IMR-90 (cell line): Measurements from ENCODE around the gene RUNX1. TPM values are rescaled to one million over a fixed set of nuclear protein-coding genes. Genes with fewer than 3 reads are reported as not detected.
A peak's percentile ranks its signal among the peaks of the same experiment; 100 is the strongest.

Experiments
- ATAC-seq: fragments of 200-7000 bp; cut with Tn5 transposase; 2 replicates; pipeline ENCODE4 v1.9.1; 2020; ENCODE audit warnings: low read depth, mild to moderate bottlenecking, moderate library complexity
- BruUV-seq: library from RNA; stranded (reverse); fragments of 400-500 nt; replicated peaks from 2 replicates; lab custom pipeline; 2021; lab: Mats Ljungman, UMichigan
- CTCF ChIA-PET: fragments of 300-600 bp; formaldehyde crosslinking; extraction: SDS; loops from one replicate; lab custom pipeline; 2021; ENCODE audit warnings: antibody characterized with exemption; lab: Yijun Ruan, JAX
- POLR2A ChIA-PET: fragments of 300-600 bp; sonication (Branson Sonifier 250); formaldehyde crosslinking; loops from one replicate; lab custom pipeline; 2022; ENCODE audit warnings: antibody characterized with exemption; ENCODE audit not compliant: unreplicated experiment; lab: Charles Lee
- DNase-seq: peaks from one replicate; pipeline ENCODE4 v3.0.0; 2013
- H2AFZ ChIP-seq: replicated peaks from 2 replicates; pipeline ENCODE3; 2013; ENCODE audit warnings: low read length, mild to moderate bottlenecking; ENCODE audit not compliant: poor library complexity
- H2AK5ac ChIP-seq: 2 replicates; pipeline ENCODE4 v1.6.1; 2013; ENCODE audit warnings: low read depth, low read length, inconsistent platforms
- H2AK9ac ChIP-seq: replicated peaks from 2 replicates; pipeline ENCODE3; 2013; ENCODE audit warnings: mild to moderate bottlenecking, low read depth, low read length, moderate library complexity; ENCODE audit not compliant: poor library complexity
- H2BK120ac ChIP-seq: 2 replicates; pipeline ENCODE4 v1.6.1; 2013; ENCODE audit warnings: low read depth, low read length, inconsistent platforms
- H2BK15ac ChIP-seq: 3 replicates; pipeline ENCODE4 v1.6.1; 2013; ENCODE audit warnings: low read depth, low read length, inconsistent platforms
- H2BK20ac ChIP-seq: 2 replicates; pipeline ENCODE4 v1.6.1; 2013; ENCODE audit warnings: low read depth, mild to moderate bottlenecking, inconsistent platforms, low read length, moderate library complexity
- H2BK5ac ChIP-seq: 2 replicates; pipeline ENCODE4 v1.6.1; 2013; ENCODE audit warnings: mild to moderate bottlenecking, low read depth, low read length, inconsistent platforms; ENCODE audit not compliant: poor library complexity, severe bottlenecking
- H3K14ac ChIP-seq: replicated peaks from 2 replicates; pipeline ENCODE4 v1.6.1; 2013; ENCODE audit warnings: low read depth, low read length, inconsistent platforms
- H3K18ac ChIP-seq: 2 replicates; pipeline ENCODE4 v1.6.1; 2013; ENCODE audit warnings: low read depth, low read length, control low read depth
- H3K23ac ChIP-seq: 2 replicates; pipeline ENCODE4 v1.6.1; 2013; ENCODE audit warnings: low read depth, low read length, inconsistent platforms
- H3K27ac ChIP-seq: 2 replicates; pipeline ENCODE4 v1.5.1; 2013; ENCODE audit warnings: mild to moderate bottlenecking, control low read depth, low read length; ENCODE audit not compliant: insufficient read depth
- H3K27me3 ChIP-seq: 2 replicates; pipeline ENCODE4 v1.6.1; 2013; ENCODE audit warnings: low read length; ENCODE audit not compliant: control insufficient read depth, insufficient read depth
- H3K36me3 ChIP-seq: 2 replicates; pipeline ENCODE4 v1.6.1; 2013; ENCODE audit warnings: low read length, mixed read lengths; ENCODE audit not compliant: control insufficient read depth, insufficient read depth
- H3K4ac ChIP-seq: 2 replicates; pipeline ENCODE4 v1.6.1; 2013; ENCODE audit warnings: low read depth, low read length, inconsistent platforms
- H3K4me1 ChIP-seq: 2 replicates; pipeline ENCODE4 v1.6.1; 2013; ENCODE audit warnings: low read length, mixed read lengths; ENCODE audit not compliant: control insufficient read depth, insufficient read depth
- H3K4me2 ChIP-seq: 2 replicates; pipeline ENCODE4 v1.6.1; 2013; ENCODE audit warnings: low read depth, mild to moderate bottlenecking, control low read depth, low read length, moderate library complexity
- H3K4me3 ChIP-seq: 2 replicates; pipeline ENCODE4 v1.5.1; 2013; ENCODE audit warnings: low read depth, mild to moderate bottlenecking, control low read depth, low read length, moderate library complexity; ENCODE audit not compliant: insufficient read depth
- H3K56ac ChIP-seq: 2 replicates; pipeline ENCODE4 v1.6.1; 2013; ENCODE audit warnings: low read length, inconsistent platforms; ENCODE audit not compliant: insufficient read depth; ENCODE audit errors: extremely low read depth
- H3K79me1 ChIP-seq, 2 experiments: 2 replicates each; pipeline ENCODE4 v1.6.1; 2013; ENCODE audit warnings: low read length in 2 of 2, inconsistent platforms in 1 of 2, low read depth in 1 of 2
- H3K9ac ChIP-seq: 2 replicates; pipeline ENCODE4 v1.6.1; 2013; ENCODE audit warnings: low read depth, low read length, control low read depth
- H3K9me1 ChIP-seq: 2 replicates; pipeline ENCODE4 v1.6.1; 2013; ENCODE audit warnings: low read length, inconsistent platforms; ENCODE audit not compliant: insufficient read depth
- H3K9me3 ChIP-seq: 2 replicates; pipeline ENCODE4 v1.6.1; 2013; ENCODE audit warnings: low read length; ENCODE audit not compliant: control insufficient read depth, insufficient read depth
- H4K20me1 ChIP-seq: 2 replicates; pipeline ENCODE4 v1.6.1; 2013; ENCODE audit warnings: low read length, inconsistent platforms; ENCODE audit not compliant: insufficient read depth
- H4K5ac ChIP-seq: 2 replicates; pipeline ENCODE4 v1.6.1; 2013; ENCODE audit warnings: mild to moderate bottlenecking, low read depth, low read length, control low read depth
- H4K8ac ChIP-seq, 2 experiments: 2 replicates each; pipeline ENCODE4 v1.6.1; 2013; ENCODE audit warnings: low read depth in 2 of 2, low read length in 2 of 2, control low read depth in 1 of 2, inconsistent platforms in 1 of 2
- H4K91ac ChIP-seq: 2 replicates; pipeline ENCODE4 v1.6.1; 2013; ENCODE audit warnings: low read depth, low read length, inconsistent platforms; ENCODE audit not compliant: insufficient read depth
- POLR2A ChIP-seq: IDR thresholded peaks from 2 replicates; pipeline ENCODE4 v1.6.1; 2012; ENCODE audit warnings: mild to moderate bottlenecking, low read depth, low read length
- RAD21 ChIP-seq: IDR thresholded peaks from 2 replicates; pipeline ENCODE4 v1.6.1; 2012; ENCODE audit warnings: low read length, improper control_type of control experiment
- RCOR1 ChIP-seq: IDR thresholded peaks from 2 replicates; pipeline ENCODE4 v1.6.1; 2012; ENCODE audit warnings: mild to moderate bottlenecking, low read length, improper control_type of control experiment; ENCODE audit not compliant: insufficient replicate concordance
- WGBS, 2 experiments: methylation state at CpG; one replicate each; pipeline versions ENCODE4 v1.1.5 to v1.1.7; 2013; ENCODE audit warnings: missing lambda C conversion rate in 2 of 2; ENCODE audit not compliant: insufficient read length in 1 of 2; ENCODE audit errors: extremely low coverage in 2 of 2; 5-methylcytosine and 5-hydroxymethylcytosine counted together
- dilution Hi-C: fragments of 300-500 bp; cut with HindIII; formaldehyde crosslinking; loops from one replicate; pipeline ENCODE4 v1.14.3; 2018; ENCODE audit warnings: low sequenced_read_pairs; ENCODE audit not compliant: unreplicated experiment
- in situ Hi-C: fragments of 300-500 bp; cut with MboI; formaldehyde crosslinking; loops from 3 replicates; pipeline ENCODE4 v1.14.3; 2019; ENCODE audit warnings: low sequenced_read_pairs, inconsistent platforms, mixed read lengths
- intact Hi-C: fragments of 100-400 bp; cut with micrococcal nuclease; formaldehyde crosslinking; loops from 2 replicates; pipeline ENCODE4 v1.10.0; 2022
- polyA plus RNA-seq, 3 experiments: library from polyadenylated mRNA; depleted of rRNA; stranded (reverse); fragments of >200 nt; gene quantifications; 2 replicates each; pipeline ENCODE4 v1.2.3, GENCODE V29; 2012; ENCODE audit warnings: low replicate concordance in 1 of 3
- total RNA-seq: library from RNA; depleted of rRNA; stranded (reverse); fragments of >200 nt; gene quantifications from 2 replicates; pipeline ENCODE4 v1.2.3, GENCODE V29; 2012

The RUNX1 gene
- total and polyA plus RNA-seq, 2 of the 4 experiments (the other 2 are of a cell fraction): 34.5 to 56.5 TPM

- intact Hi-C loops: no loop called here
- BruUV-seq: no TSS peak
- dilution Hi-C loops: no loop called here
- H3K9me3 ChIP-seq: no peaks in the 10 kb centered on the region
- H3K4ac ChIP-seq: peak overlapping the region; percentile 39; the same call in 1 of the 2 replicates
- peak overlapping the region; percentile 13 for H2BK120ac ChIP-seq
- peak overlapping the region; percentile 56; the same call in 1 of the 2 replicates for H3K23ac ChIP-seq
- no peak for TF ChIP-seq RCOR1
- TF ChIP-seq RAD21: no peak
- no peak for TF ChIP-seq POLR2A
- no peak overlapping the region for H3K9ac ChIP-seq
- POLR2A ChIA-PET: interaction anchor here (0.7 kb wide), 1 partner anchor 22 kb away, joined by 3 read pairs; no protein-coding TSS in a partner anchor
- H3K27me3 ChIP-seq: no peaks in the 10 kb centered on the region
- H3K14ac ChIP-seq: peak overlapping the region; percentile 6
- no peak overlapping the region for H3K56ac ChIP-seq
- H3K4me3 ChIP-seq: no peak overlapping the region
- H2BK15ac ChIP-seq: no peak overlapping the region
- H4K20me1 ChIP-seq: peaks cover 40% of the 10 kb centered on the region
- H3K9me1 ChIP-seq: peaks cover 19% of the 10 kb centered on the region
- H2AK9ac ChIP-seq: no peak overlapping the region
- peaks cover 40 to 86% of the 10 kb centered on the region in 2 experiments for H3K79me1 ChIP-seq
- no peak overlapping the region for H4K91ac ChIP-seq
- H2BK20ac ChIP-seq: peak overlapping the region; percentile 34; the same call in 1 of the 2 replicates
- 0 out of 2 replicates have a peak overlapping the region, but pooled peaks have one; percentile 7 for H2AK5ac ChIP-seq
- WGBS, 2 experiments: 100% methylated on average over 2 of the region's 7 CpGs; no CpG with 5 or more reads in 1 of the 2 experiments
- no peak for DNase-seq
- no peak overlapping the region for H4K5ac ChIP-seq
- peak overlapping the region; percentile 28; the same call in 1 of the 2 replicates for H3K18ac ChIP-seq
- peak overlapping the region; percentile 30; the same call in 1 of the 2 replicates for H3K27ac ChIP-seq
- H3K36me3 ChIP-seq: peaks cover 51% of the 10 kb centered on the region
- H3K4me1 ChIP-seq: peaks cover 23% of the 10 kb centered on the region
- no peak overlapping the region for H2AFZ ChIP-seq
- H3K4me2 ChIP-seq: no peak overlapping the region
- peak overlapping the region; percentile 61 for H2BK5ac ChIP-seq
- in situ Hi-C loops: no loop called here
- ATAC-seq: no peak
- H4K8ac ChIP-seq: peak overlapping the region; percentile 0 to 31; a peak in 2 of 4 replicates
- CTCF ChIA-PET: interaction anchor here (0.6 to 2.2 kb wide), 3 partner anchors 35 to 1043 kb away, joined by 3 to 7 read pairs (median 4); no protein-coding TSS in a partner anchor
These were observed 252.4 kb downstream of the RUNX1 start for GRCh38 chr21:34796518-34797200.
